ENCODE measurements around the gene AP1S3.

Gene AP1S3

GRCh38 chr2:223758131-223758840, 79.1 kb downstream of the AP1S3 start:
- no peak for DNase-seq

GRCh38 chr2:223753940-223754339, 83.4 kb downstream of the AP1S3 start:
- no peak for DNase-seq

GRCh38 chr2:223751012-223751411, 86.4 kb downstream of the AP1S3 start:
- DNase-seq, result no peak

- DNase-seq, result no peak
These were observed 89.9 kb downstream of the AP1S3 start for GRCh38 chr2:223747392-223748042.

GRCh38 chr2:223746611-223747010, 90.8 kb downstream of the AP1S3 start:
- DNase-seq, result no peak

- peak; percentile 93 for DNase-seq
These were observed 92.8 kb downstream of the AP1S3 start for GRCh38 chr2:223744580-223744979.

- no peak for DNase-seq
These were observed 96.7 kb downstream of the AP1S3 start for GRCh38 chr2:223740679-223741078.

- no peak for DNase-seq
These were observed 100.2 kb downstream of the AP1S3 start for GRCh38 chr2:223737207-223737606.

- DNase-seq, result no peak
These were observed 100.9 kb downstream of the AP1S3 start for GRCh38 chr2:223736488-223736887.

- no peak for DNase-seq
These were observed 101.6 kb downstream of the AP1S3 start for GRCh38 chr2:223735659-223736244.

GRCh38 chr2:223735035-223735640, 102.2 kb downstream of the AP1S3 start:
- no peak for DNase-seq

GRCh38 chr2:223734346-223734745, 103.0 kb downstream of the AP1S3 start:
- no peak for DNase-seq

GRCh38 chr2:223732346-223732745, 105.0 kb downstream of the AP1S3 start:
- no peak for DNase-seq

GRCh38 chr2:223731503-223731902, 105.9 kb downstream of the AP1S3 start:
- DNase-seq, result no peak

GRCh38 chr2:223729781-223730180, 107.6 kb downstream of the AP1S3 start:
- DNase-seq, result no peak

GRCh38 chr2:223727562-223727961, 109.8 kb downstream of the AP1S3 start:
- DNase-seq, result peak; percentile 67

- DNase-seq, result no peak
These were observed 111.1 kb downstream of the AP1S3 start for GRCh38 chr2:223725986-223726970.

GRCh38 chr2:223725494-223725893, 111.9 kb downstream of the AP1S3 start:
- DNase-seq, result peak; percentile 98

GRCh38 chr2:223724861-223725260, 112.5 kb downstream of the AP1S3 start:
- DNase-seq, result no peak

- DNase-seq, result peak; percentile 92
These were observed 113.4 kb downstream of the AP1S3 start for GRCh38 chr2:223723954-223724411.

- DNase-seq, result no peak
These were observed 115.2 kb downstream of the AP1S3 start for GRCh38 chr2:223722226-223722625.

GRCh38 chr2:223721746-223722145, 115.6 kb downstream of the AP1S3 start:
- no peak for DNase-seq

Data from islet precursor cell (in vitro differentiated cells).